SK-N-SH treated with all-trans-retinoic acid at 6 μM for 48 hours (cell line): ENCODE data around the gene SMIM27.
"Not testable (repeated sequence)": the region's sequence is repeated elsewhere in the genome, so short reads cannot be mapped to it uniquely, and the experiment has no call there.

Experiments
- ZNF70 ChIP-seq: fragments of 450-650 bp; formaldehyde crosslinking; IDR thresholded peaks from 2 replicates; pipeline ENCODE4 v1.5.0; 2020; ENCODE audit warnings: mild to moderate bottlenecking, moderate library complexity
- ZNF8 ChIP-seq: fragments of 450-650 bp; formaldehyde crosslinking; IDR thresholded peaks from 2 replicates; pipeline ENCODE4 v1.5.0; 2020; ENCODE audit warnings: mild to moderate bottlenecking, moderate library complexity

GRCh38 chr9:32548213-32548612 lies 3.9 kb upstream of the SMIM27 start:
- not testable (repeated sequence) for TF ChIP-seq ZNF70, ZNF8 (CRISPR knock-in tag)
